A673 (cell line): ENCODE results near the gene CBFA2T3. TPM values are rescaled to one million over a fixed set of nuclear protein-coding genes. Genes with fewer than 3 reads are reported as not detected.

Experiments used
- BruUV-seq: library from RNA; stranded (reverse); fragments of 400-500 nt; replicated peaks from 2 replicates; lab custom pipeline; 2021; lab: Mats Ljungman, UMichigan
- CTCF ChIA-PET: fragments of 300-600 bp; sonication (Branson Sonifier 250); formaldehyde crosslinking; loops from one replicate; lab custom pipeline; 2022; ENCODE audit warnings: antibody characterized with exemption; lab: Charles Lee
- POLR2A ChIA-PET: fragments of 300-600 bp; sonication (Branson Sonifier 250); formaldehyde crosslinking; loops from one replicate; lab custom pipeline; 2022; ENCODE audit warnings: antibody characterized with exemption; ENCODE audit not compliant: low non-redundant PET; lab: Charles Lee
- DNase-seq: peaks from one replicate; pipeline ENCODE4 v3.0.0-alpha.2; 2015; ENCODE audit warnings: low spot score
- H3K27ac ChIP-seq: fragments of 200-600 bp; sonication (generic); 2 replicates; pipeline ENCODE4 v1.5.1; 2016; ENCODE audit warnings: mixed run types, low read depth, mild to moderate bottlenecking, mixed read lengths, antibody characterized with exemption, low read length; ENCODE audit not compliant: poor library complexity, severe bottlenecking
- H3K27me3 ChIP-seq: fragments of 200-600 bp; sonication (generic); replicated peaks from 2 replicates; pipeline ENCODE4 v1.6.1; 2017; ENCODE audit warnings: mixed run types, low read depth, mild to moderate bottlenecking, mixed read lengths, antibody characterized with exemption, low read length; ENCODE audit not compliant: insufficient read depth, poor library complexity
- H3K36me3 ChIP-seq: fragments of 200-600 bp; sonication (generic); 2 replicates; pipeline ENCODE4 v1.6.1; 2016; ENCODE audit warnings: mixed run types, mild to moderate bottlenecking, mixed read lengths, antibody characterized with exemption, low read length; ENCODE audit not compliant: insufficient read depth, poor library complexity, severe bottlenecking
- H3K4me1 ChIP-seq: fragments of 200-600 bp; sonication (generic); 2 replicates; pipeline ENCODE4 v1.6.1; 2017; ENCODE audit warnings: mixed run types, mild to moderate bottlenecking, mixed read lengths, antibody characterized with exemption, low read length; ENCODE audit not compliant: insufficient read depth, poor library complexity, severe bottlenecking
- H3K4me3 ChIP-seq: fragments of 200-600 bp; sonication (generic); 2 replicates; pipeline ENCODE4 v1.5.1; 2016; ENCODE audit warnings: low read depth, mixed run types, mild to moderate bottlenecking, mixed read lengths, low read length; ENCODE audit not compliant: poor library complexity, severe bottlenecking
- H3K9me3 ChIP-seq: fragments of 200-600 bp; sonication (generic); 2 replicates; pipeline ENCODE4 v1.6.1; 2016; ENCODE audit warnings: mixed run types, low read depth, mild to moderate bottlenecking, mixed read lengths, antibody characterized with exemption, low read length; ENCODE audit not compliant: poor library complexity, severe bottlenecking
- EZH2 ChIP-seq: fragments of 200-600 bp; sonication (generic); IDR thresholded peaks from 2 replicates; pipeline ENCODE4 v1.6.1; 2017; ENCODE audit warnings: borderline replicate concordance, low read depth, mild to moderate bottlenecking, mixed read lengths, antibody characterized with exemption, low read length; ENCODE audit not compliant: poor library complexity, severe bottlenecking
- intact Hi-C: fragments of 100-400 bp; cut with micrococcal nuclease; formaldehyde crosslinking; loops from one replicate; pipeline ENCODE4 v1.10.0; 2022; ENCODE audit not compliant: unreplicated experiment
- total RNA-seq: library from RNA; stranded (reverse); gene quantifications from 2 replicates; pipeline ENCODE4 v1.2.3, GENCODE V29; 2021
- TF ChIP-seq, protein P1 (sequence below): fragments of 300-800, 200-600 bp; sonication (generic); conservative IDR thresholded peaks from 2 replicates; pipeline ENCODE4 v1.5.1; 2017; ENCODE audit warnings: low read depth, mild to moderate bottlenecking, antibody characterized with exemption, low read length, moderate library complexity, mixed read lengths

The CBFA2T3 gene
- total RNA-seq, 1 experiment from 2014 or later: 1.7 TPM

DNA sequence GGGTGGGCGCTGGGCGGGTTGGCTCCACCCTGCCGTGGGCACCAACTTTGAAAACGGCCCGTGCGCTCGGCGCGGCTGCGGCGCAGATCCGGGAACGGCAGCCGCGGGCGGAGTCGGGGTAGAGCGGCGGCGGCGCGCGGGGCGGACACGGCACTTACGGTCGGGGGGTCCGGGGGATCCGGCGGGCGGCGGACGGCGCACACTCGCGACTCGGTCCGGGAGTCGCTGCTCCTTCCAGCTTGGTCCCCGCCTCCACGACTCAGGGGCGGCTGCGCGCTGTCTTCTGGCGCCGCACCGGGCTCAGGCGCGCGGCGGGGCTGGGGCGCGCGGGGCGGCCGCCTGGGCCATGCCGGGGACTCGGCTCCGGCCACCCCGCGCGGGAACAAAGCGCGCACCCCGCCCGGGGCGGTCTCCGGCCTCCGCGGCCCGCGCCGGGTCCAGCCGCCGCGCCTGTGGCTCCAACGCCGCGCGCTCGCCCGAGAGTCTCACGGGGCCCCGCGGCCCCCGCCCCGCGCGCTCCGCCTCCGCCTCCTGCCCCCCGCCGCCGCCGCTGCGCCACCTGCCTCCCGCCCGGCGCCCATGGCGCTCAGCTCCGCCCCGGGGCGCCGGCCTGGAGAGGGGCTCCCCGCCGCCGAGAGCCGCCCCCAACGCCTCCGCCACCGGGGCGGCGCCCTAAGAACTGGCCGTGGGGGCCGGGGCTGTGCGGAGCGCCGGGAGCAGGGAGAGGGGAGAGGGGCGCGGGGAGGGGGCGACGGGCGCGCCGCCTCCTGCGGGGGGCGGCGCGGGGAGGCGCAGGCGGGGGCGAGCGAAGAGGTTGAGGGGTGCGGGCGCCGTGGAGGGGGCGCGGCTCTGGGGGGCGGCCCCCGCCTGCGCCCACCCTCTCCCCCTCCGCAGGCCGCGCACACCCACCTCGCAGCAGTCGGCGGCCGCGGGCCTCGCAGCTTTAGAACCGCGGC is 35.9 kb downstream of the CBFA2T3 start:
- H3K27ac ChIP-seq: no peak overlapping the region
- no TSS peak for BruUV-seq
- H3K4me1 ChIP-seq: peaks cover 17% of the 10 kb centered on the region
- ChIA-PET CTCF (interaction anchor here (0.6 to 0.7 kb wide), 2 partner anchors 11 to 454 kb away, joined by 3 to 6 read pairs; no protein-coding TSS in a partner anchor), POLR2A (no interaction called here)
- intact Hi-C loops: loop anchor here (10.0 kb wide), 1 partner anchor 274 kb away; the partner anchor contains the start of gene ZNF778
- H3K27me3 ChIP-seq: peaks cover 43% of the 10 kb centered on the region
- H3K36me3 ChIP-seq: no peaks in the 10 kb centered on the region
- peak overlapping the region; percentile 54 for H3K4me3 ChIP-seq
- H3K9me3 ChIP-seq: no peaks in the 10 kb centered on the region
- DNase-seq: no peak
- TF ChIP-seq, protein P1, sequence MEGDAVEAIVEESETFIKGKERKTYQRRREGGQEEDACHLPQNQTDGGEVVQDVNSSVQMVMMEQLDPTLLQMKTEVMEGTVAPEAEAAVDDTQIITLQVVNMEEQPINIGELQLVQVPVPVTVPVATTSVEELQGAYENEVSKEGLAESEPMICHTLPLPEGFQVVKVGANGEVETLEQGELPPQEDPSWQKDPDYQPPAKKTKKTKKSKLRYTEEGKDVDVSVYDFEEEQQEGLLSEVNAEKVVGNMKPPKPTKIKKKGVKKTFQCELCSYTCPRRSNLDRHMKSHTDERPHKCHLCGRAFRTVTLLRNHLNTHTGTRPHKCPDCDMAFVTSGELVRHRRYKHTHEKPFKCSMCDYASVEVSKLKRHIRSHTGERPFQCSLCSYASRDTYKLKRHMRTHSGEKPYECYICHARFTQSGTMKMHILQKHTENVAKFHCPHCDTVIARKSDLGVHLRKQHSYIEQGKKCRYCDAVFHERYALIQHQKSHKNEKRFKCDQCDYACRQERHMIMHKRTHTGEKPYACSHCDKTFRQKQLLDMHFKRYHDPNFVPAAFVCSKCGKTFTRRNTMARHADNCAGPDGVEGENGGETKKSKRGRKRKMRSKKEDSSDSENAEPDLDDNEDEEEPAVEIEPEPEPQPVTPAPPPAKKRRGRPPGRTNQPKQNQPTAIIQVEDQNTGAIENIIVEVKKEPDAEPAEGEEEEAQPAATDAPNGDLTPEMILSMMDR: no peak

DNA sequence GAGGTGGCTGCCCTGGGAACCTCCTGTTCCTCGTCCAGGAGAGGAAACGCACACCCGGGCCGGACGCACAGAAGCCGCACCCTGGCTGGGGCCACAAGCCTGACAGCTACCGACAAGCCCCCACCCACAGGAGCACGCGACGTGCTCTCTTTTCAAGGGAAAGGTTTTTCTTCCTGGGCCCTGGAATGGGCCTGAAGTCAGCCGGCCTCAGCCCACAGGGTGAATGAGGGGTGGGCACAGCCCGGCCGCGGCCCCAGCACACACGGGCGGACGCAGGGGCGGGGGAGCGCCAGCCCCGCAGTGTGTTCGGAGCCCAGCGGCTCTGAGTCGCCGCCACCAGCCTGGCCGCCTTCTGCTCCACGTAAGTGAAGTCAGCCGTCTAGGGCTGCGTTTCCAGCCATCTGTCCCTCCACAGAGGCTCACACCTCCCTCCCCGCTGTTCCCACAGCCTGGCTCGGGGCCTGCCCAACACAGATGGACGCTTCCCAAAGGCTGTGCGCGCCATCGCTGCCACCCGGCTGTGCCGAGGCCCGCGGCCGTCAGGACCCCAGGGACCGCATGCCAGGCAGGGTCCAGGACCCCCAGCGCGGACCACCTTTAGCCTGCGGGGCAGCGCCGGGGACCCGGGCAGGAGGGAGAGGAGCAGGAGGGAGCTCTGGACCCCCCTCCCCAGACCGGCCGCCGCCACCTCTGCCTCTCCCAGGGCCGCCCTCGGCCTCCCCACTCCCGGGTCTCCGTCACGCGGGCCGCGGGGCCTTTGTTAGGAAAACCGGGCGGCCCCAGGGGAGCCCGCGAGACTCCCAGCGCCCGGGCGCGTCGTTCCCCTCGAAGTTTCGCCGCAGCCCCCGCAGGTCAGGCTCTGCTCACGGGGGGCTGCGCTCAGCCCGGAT is 36.8 kb downstream of the CBFA2T3 start:
- Histone ChIP-seq H3K4me1 (peaks cover 17% of the 10 kb centered on the region), H3K36me3 (no peaks in the 10 kb centered on the region), H3K27me3 (peaks cover 37% of the 10 kb centered on the region), H3K9me3 (no peaks in the 10 kb centered on the region), H3K4me3 (peak overlapping the region; percentile 54), H3K27ac (no peak overlapping the region)
- BruUV-seq: no TSS peak
- CTCF ChIA-PET: no interaction called here
- TF ChIP-seq, protein P1: no peak
- peak; percentile 42 for TF ChIP-seq EZH2
- intact Hi-C loops: loop anchor here (10.0 kb wide), 1 partner anchor 275 kb away; the partner anchor contains the start of gene ZNF778
- DNase-seq: no peak
- POLR2A ChIA-PET: no interaction called here

DNA sequence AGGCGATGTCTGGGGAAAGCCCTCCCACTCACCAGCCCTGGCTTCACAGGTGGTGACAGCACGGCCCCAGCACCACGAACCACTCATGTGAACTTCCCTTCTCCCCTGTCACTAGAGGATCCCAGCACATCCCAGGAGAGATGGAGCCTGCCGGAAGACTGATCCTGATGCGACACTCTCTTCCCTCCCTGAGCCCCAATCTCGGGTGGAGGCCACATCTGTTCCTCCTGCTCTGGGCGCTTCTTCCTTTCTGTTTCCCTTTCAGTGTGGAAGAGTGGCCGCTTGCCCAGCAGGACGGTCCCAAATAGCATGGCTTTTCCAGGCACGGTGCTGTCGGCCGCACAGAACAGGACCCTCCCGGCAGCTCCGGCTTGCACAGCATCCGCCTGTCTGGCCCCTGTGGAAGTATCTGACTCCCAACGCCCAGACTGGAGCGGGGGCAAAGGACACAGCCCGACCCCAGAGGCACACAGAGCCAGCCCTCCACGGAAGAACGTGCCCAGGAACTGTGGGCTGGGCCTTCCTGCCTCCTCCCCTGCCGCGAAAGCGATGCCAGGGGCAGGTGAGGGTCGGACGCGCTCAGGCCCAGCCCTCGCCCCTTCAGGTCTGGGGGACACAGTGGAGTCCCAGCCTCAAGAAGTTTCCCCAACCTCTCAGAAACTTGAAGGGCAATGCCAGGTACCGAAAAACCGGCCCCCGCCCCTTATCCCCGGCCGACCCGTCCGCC is 37.6 kb downstream of the CBFA2T3 start:
- no peak overlapping the region for H3K4me3 ChIP-seq
- no peak for DNase-seq
- BruUV-seq: no TSS peak
- H3K9me3 ChIP-seq: no peaks in the 10 kb centered on the region
- no peaks in the 10 kb centered on the region for H3K36me3 ChIP-seq
- no peak for TF ChIP-seq EZH2
- TF ChIP-seq, protein P1: no peak
- intact Hi-C loops: no loop called here
- ChIA-PET CTCF (no interaction called here), POLR2A (no interaction called here)
- H3K4me1 ChIP-seq: peaks cover 17% of the 10 kb centered on the region
- no peak overlapping the region for H3K27ac ChIP-seq
- peaks cover 30% of the 10 kb centered on the region for H3K27me3 ChIP-seq
